NCI-H82 treated with DMSO at 0.1 percent for 48 hours (cell line): ENCODE results near the gene PGAM5.

Source experiments
- DNase-seq: peaks from one replicate; lab custom pipeline; 2025; ENCODE audit not compliant: unreplicated experiment; lab: John Stamatoyannopoulos, UW

Gene PGAM5

GRCh38 chr12:132710405-132711079, at the start of gene PGAM5:
Gene PGAM5 (plus strand): TSS chr12:132710842. CDS start chr12:132710877, 35 bp downstream.
- peak; percentile 49 for DNase-seq

- no peak for DNase-seq
These were observed 49.6 kb upstream of the PGAM5 start for GRCh38 chr12:132660996-132661395.

GRCh38 chr12:132661972-132662371, 48.7 kb upstream of the PGAM5 start:
- no peak for DNase-seq

GRCh38 chr12:132662901-132663755, 47.5 kb upstream of the PGAM5 start:
- DNase-seq, result no peak

- DNase-seq, result no peak
These were observed 46.2 kb upstream of the PGAM5 start for GRCh38 chr12:132664206-132665148.

GRCh38 chr12:132665149-132665491, 45.5 kb upstream of the PGAM5 start:
- DNase-seq, result no peak

GRCh38 chr12:132665794-132666193, 44.8 kb upstream of the PGAM5 start:
- no peak for DNase-seq

- DNase-seq, result no peak
These were observed 42.2 kb upstream of the PGAM5 start for GRCh38 chr12:132668191-132669088.

- no peak for DNase-seq
These were observed 41.3 kb upstream of the PGAM5 start for GRCh38 chr12:132669166-132669879.

GRCh38 chr12:132672116-132672515, 38.5 kb upstream of the PGAM5 start:
- DNase-seq, result no peak

- no peak for DNase-seq
These were observed 38.0 kb upstream of the PGAM5 start for GRCh38 chr12:132672678-132673077.

GRCh38 chr12:132673288-132674179, 37.1 kb upstream of the PGAM5 start:
- DNase-seq, result no peak

- no peak for DNase-seq
These were observed 36.1 kb upstream of the PGAM5 start for GRCh38 chr12:132674561-132674960.

GRCh38 chr12:132675757-132676432, 34.7 kb upstream of the PGAM5 start:
- no peak for DNase-seq

- DNase-seq, result no peak
These were observed 33.1 kb upstream of the PGAM5 start for GRCh38 chr12:132677492-132677891.

GRCh38 chr12:132685400-132685799, 25.2 kb upstream of the PGAM5 start:
- DNase-seq, result no peak

GRCh38 chr12:132686825-132687210, 23.8 kb upstream of the PGAM5 start:
- DNase-seq, result no peak
